Lower lobe of right lung (tissue), 2 donors: Measurements from ENCODE around the gene KSR2. TPM values are rescaled to one million over a fixed set of nuclear protein-coding genes. Genes with fewer than 3 reads are reported as not detected.
"Not testable (repeated sequence)": the region's sequence is repeated elsewhere in the genome, so short reads cannot be mapped to it uniquely, and the experiment has no call there.

ENCODE experiments used
- ATAC-seq, 2 donors: fragments of 200-7000 bp; cut with Tn5 transposase; one replicate each; pipeline ENCODE4 v1.9.1; 2020 to 2022; ENCODE audit warnings: mild to moderate bottlenecking in 2 of 2, moderate library complexity in 2 of 2
- DNase-seq: peaks from one replicate; pipeline ENCODE4 v3.0.0-alpha.2; 2020
- H3K27ac ChIP-seq: fragments of 200-600 bp; one replicate; pipeline ENCODE4 v1.8.0; 2022
- H3K27me3 ChIP-seq: fragments of 200-600 bp; one replicate; pipeline ENCODE4 v1.8.0; 2022; ENCODE audit warnings: low read depth
- H3K36me3 ChIP-seq: fragments of 200-600 bp; one replicate; pipeline ENCODE4 v1.8.0; 2022; ENCODE audit warnings: mild to moderate bottlenecking
- H3K4me1 ChIP-seq: fragments of 200-600 bp; one replicate; pipeline ENCODE4 v1.8.0; 2022
- H3K4me3 ChIP-seq: fragments of 200-600 bp; one replicate; pipeline ENCODE4 v1.8.0; 2022; ENCODE audit warnings: mild to moderate bottlenecking
- H3K9me3 ChIP-seq: fragments of 200-600 bp; one replicate; pipeline ENCODE4 v1.8.0; 2022
- CTCF ChIP-seq: fragments of 200-600 bp; IDR thresholded peaks from one replicate; pipeline ENCODE4 v1.8.0; 2022; ENCODE audit warnings: antibody characterized with exemption, mild to moderate bottlenecking
- intact Hi-C: fragments of 100-400 bp; cut with DNase I; formaldehyde crosslinking; loops from one replicate; pipeline ENCODE4 v1.11.0; 2022
- total RNA-seq: library from RNA; stranded (reverse); fragmentation: NEBNext Ultra II Directional; extraction: Animal tissue kit (Norgen Biotek cat#: 25700); gene quantifications from one replicate; pipeline ENCODE4 v1.2.1, GENCODE V29; 2021
- donor health status: DM: no; HTN: yes; CAD: no; lungs with severe emphysema.

KSR2 gene
- total RNA-seq, 1 donor from 2014 or later, result 1.0 TPM

GRCh38 chr12:117643971-117644370 is 324.8 kb downstream of the KSR2 start:
- Histone ChIP-seq H3K27me3 (no peaks in the 10 kb centered on the region), H3K36me3 (no peaks in the 10 kb centered on the region), H3K4me1 (no peaks in the 10 kb centered on the region), H3K9me3 (no peaks in the 10 kb centered on the region), H3K27ac (no peak overlapping the region), H3K4me3 (no peak overlapping the region)
- intact Hi-C loops, result no loop called here
- no peak for TF ChIP-seq CTCF
- DNase-seq, result no peak
- ATAC-seq, result no peak

DNA sequence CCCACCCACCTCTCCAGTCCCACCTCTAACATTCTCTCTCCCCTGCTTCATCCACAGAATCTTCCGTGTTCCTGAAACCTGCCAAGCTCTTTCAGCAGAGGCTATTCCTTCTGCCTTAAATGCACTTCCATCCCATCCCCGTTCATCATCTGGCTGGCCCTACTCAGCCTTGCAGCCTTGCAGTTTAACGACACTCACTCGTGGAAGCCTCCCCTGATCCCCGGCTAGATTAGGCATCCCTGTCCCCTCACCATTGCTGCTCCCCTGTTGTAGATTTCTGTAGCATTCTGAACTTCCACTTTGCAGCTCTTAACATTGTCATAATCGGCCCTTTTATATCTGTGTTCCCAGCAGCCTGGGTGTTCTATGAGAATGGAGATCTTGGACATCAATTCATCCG is 326.9 kb downstream of the KSR2 start:
- TF ChIP-seq CTCF, result no peak
- DNase-seq (no peak), ATAC-seq (no peak)
- Histone ChIP-seq H3K4me3 (no peak overlapping the region), H3K4me1 (no peaks in the 10 kb centered on the region), H3K27ac (no peak overlapping the region), H3K9me3 (peaks cover 6% of the 10 kb centered on the region), H3K27me3 (no peaks in the 10 kb centered on the region), H3K36me3 (no peaks in the 10 kb centered on the region)
- intact Hi-C loops, result no loop called here

- intact Hi-C loops, result no loop called here
- peaks cover 8% of the 10 kb centered on the region for H3K9me3 ChIP-seq
- ATAC-seq (no peak), DNase-seq (no peak)
- H3K27ac ChIP-seq, result no peak overlapping the region
- no peaks in the 10 kb centered on the region for H3K27me3 ChIP-seq
- H3K4me1 ChIP-seq, result no peaks in the 10 kb centered on the region
- no peak for TF ChIP-seq CTCF
- no peaks in the 10 kb centered on the region for H3K36me3 ChIP-seq
- H3K4me3 ChIP-seq, result no peak overlapping the region
Measured at GRCh38 chr12:117640511-117640910, 328.3 kb downstream of the KSR2 start.

- TF ChIP-seq CTCF, result no peak
- no peak for DNase-seq
Measured at GRCh38 chr12:117629454-117629853, 339.3 kb downstream of the KSR2 start.

GRCh38 chr12:117628711-117629110 is 340.1 kb downstream of the KSR2 start:
- H3K27me3 ChIP-seq, intact Hi-C loops, H3K36me3 ChIP-seq, H3K4me1 ChIP-seq, H3K9me3 ChIP-seq, ATAC-seq, H3K4me3 ChIP-seq, H3K27ac ChIP-seq, DNase-seq: not testable (repeated sequence)

More at GRCh38 chr12:117629454-117629853, 339.3 kb downstream of the KSR2 start:
- H3K9me3 ChIP-seq, result no peaks in the 10 kb centered on the region
- no peaks in the 10 kb centered on the region for H3K36me3 ChIP-seq
- no peaks in the 10 kb centered on the region for H3K27me3 ChIP-seq
- no peaks in the 10 kb centered on the region for H3K4me1 ChIP-seq
- no peak overlapping the region for H3K27ac ChIP-seq
- intact Hi-C loops, result no loop called here
- no peak overlapping the region for H3K4me3 ChIP-seq
- no peak for ATAC-seq

DNA sequence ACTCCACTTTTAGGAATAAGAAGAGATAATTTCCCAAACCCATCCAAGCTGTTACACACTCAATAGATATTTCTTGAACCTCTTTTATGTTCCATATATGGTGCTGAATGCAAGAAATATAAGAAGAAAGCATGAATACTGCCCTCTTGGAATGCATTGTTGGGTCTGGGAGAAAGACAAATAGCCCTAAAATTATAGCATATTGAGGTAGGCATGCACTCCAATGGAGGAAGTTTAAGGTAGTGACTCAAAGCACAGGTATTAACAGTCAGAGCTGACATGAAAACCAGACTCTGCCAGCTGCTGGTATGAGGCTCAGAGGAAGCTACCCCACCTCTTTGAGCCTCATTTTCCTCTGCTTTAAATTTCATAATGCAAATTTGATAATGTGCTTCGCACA is 346.0 kb downstream of the KSR2 start:
- intact Hi-C loops, result no loop called here
- no peak overlapping the region for H3K4me3 ChIP-seq
- H3K27me3 ChIP-seq, result no peaks in the 10 kb centered on the region
- H3K36me3 ChIP-seq, result no peaks in the 10 kb centered on the region
- H3K9me3 ChIP-seq, result no peaks in the 10 kb centered on the region
- H3K27ac ChIP-seq, result no peak overlapping the region
- TF ChIP-seq CTCF, result no peak
- DNase-seq (no peak), ATAC-seq (no peak)
- no peaks in the 10 kb centered on the region for H3K4me1 ChIP-seq
